Liver (tissue), 9 donors: ENCODE data around the gene GRIK2. TPM values are rescaled to one million over a fixed set of nuclear protein-coding genes. Genes with fewer than 3 reads are reported as not detected.

Experiments
- DNase-seq: peaks from one replicate; pipeline ENCODE4 v3.0.0-alpha.2; 2017; ENCODE audit warnings: low spot score
- H3K27ac ChIP-seq, 2 donors: one replicate each; pipeline ENCODE4 v1.7.0; 2013; ENCODE audit warnings: inconsistent platforms in 2 of 2, low read length in 2 of 2, control low read depth in 1 of 2, low read depth in 1 of 2, mild to moderate bottlenecking in 1 of 2
- H3K27me3 ChIP-seq, 4 donors: one replicate each; pipeline versions ENCODE4 v1.6.1 to v1.7.0; 2013; ENCODE audit warnings: low read length in 3 of 4, inconsistent platforms in 1 of 4, mild to moderate bottlenecking in 1 of 4, moderate library complexity in 1 of 4; ENCODE audit not compliant: control insufficient read depth in 4 of 4, insufficient read depth in 4 of 4
- H3K36me3 ChIP-seq, 4 donors: one replicate each; pipeline versions ENCODE4 v1.6.1 to v1.7.0; 2013; ENCODE audit warnings: low read length in 3 of 4, mild to moderate bottlenecking in 3 of 4, low read depth in 1 of 4, moderate library complexity in 1 of 4; ENCODE audit not compliant: control insufficient read depth in 4 of 4, insufficient read depth in 3 of 4
- H3K4me1 ChIP-seq, 4 donors: one replicate each; pipeline versions ENCODE4 v1.6.1 to v1.7.0; 2013; ENCODE audit warnings: low read length in 3 of 4, mild to moderate bottlenecking in 3 of 4, moderate library complexity in 1 of 4; ENCODE audit not compliant: control insufficient read depth in 4 of 4, insufficient read depth in 4 of 4
- H3K4me3 ChIP-seq, 3 donors: one replicate each; pipeline versions ENCODE4 v1.6.1 to v1.7.0; 2013; ENCODE audit warnings: low read length in 3 of 3, control low read depth in 1 of 3, low read depth in 1 of 3, mild to moderate bottlenecking in 1 of 3
- H3K9ac ChIP-seq, 2 donors: one replicate each; pipeline ENCODE4 v1.7.0; 2013; ENCODE audit warnings: low read length in 2 of 2, mild to moderate bottlenecking in 2 of 2, moderate library complexity in 2 of 2, control low read depth in 1 of 2, low read depth in 1 of 2
- H3K9me3 ChIP-seq, 4 donors: one replicate each; pipeline versions ENCODE4 v1.6.1 to v1.7.0; 2013; ENCODE audit warnings: low read length in 3 of 4; ENCODE audit not compliant: control insufficient read depth in 4 of 4
- ATF3 ChIP-seq: IDR thresholded peaks from 2 replicates; pipeline ENCODE4 v1.6.1; 2016; ENCODE audit warnings: antibody characterized with exemption
- CTCF ChIP-seq: fragments of 150-350 bp; IDR thresholded peaks from 2 replicates; pipeline ENCODE4 v1.5.1; 2017; ENCODE audit warnings: improper control_type of control experiment, low read depth, low read length; ENCODE audit not compliant: missing input control
- EGR1 ChIP-seq, 2 donors: IDR thresholded peaks; 2 replicates each; pipeline ENCODE4 v1.6.1; 2016 to 2018; ENCODE audit warnings: antibody characterized with exemption in 2 of 2, low read depth in 2 of 2
- FOXA1 ChIP-seq: IDR thresholded peaks from 2 replicates; pipeline ENCODE4 v1.6.1; 2016; ENCODE audit warnings: antibody characterized with exemption
- FOXA2 ChIP-seq: IDR thresholded peaks from 2 replicates; pipeline ENCODE4 v1.6.1; 2016; ENCODE audit warnings: antibody characterized with exemption
- GABPA ChIP-seq, 2 donors: IDR thresholded peaks in 1 of 2; conservative IDR thresholded peaks in 1 of 2; 2 replicates each; pipeline ENCODE4 v1.6.1; 2016; ENCODE audit warnings: antibody characterized with exemption in 2 of 2, mild to moderate bottlenecking in 1 of 2, moderate library complexity in 1 of 2
- HNF4A ChIP-seq, 2 donors: conservative IDR thresholded peaks; 2 replicates each; pipeline ENCODE4 v1.6.1; 2016; ENCODE audit warnings: antibody characterized with exemption in 2 of 2, mild to moderate bottlenecking in 2 of 2
- HNF4G ChIP-seq: IDR thresholded peaks from 2 replicates; pipeline ENCODE4 v1.6.1; 2016; ENCODE audit warnings: antibody characterized with exemption
- JUND ChIP-seq, 2 donors: IDR thresholded peaks; 2 replicates each; pipeline ENCODE4 v1.6.1; 2016; ENCODE audit warnings: antibody characterized with exemption in 2 of 2
- MAX ChIP-seq: IDR thresholded peaks from 2 replicates; pipeline ENCODE4 v1.6.1; 2016; ENCODE audit warnings: antibody characterized with exemption
- NR2F2 ChIP-seq: IDR thresholded peaks from 2 replicates; pipeline ENCODE4 v1.6.1; 2016; ENCODE audit warnings: antibody characterized with exemption
- RAD21 ChIP-seq, 2 donors: IDR thresholded peaks; 2 replicates each; pipeline ENCODE4 v1.6.1; 2016; ENCODE audit warnings: antibody characterized with exemption in 2 of 2, mild to moderate bottlenecking in 2 of 2
- REST ChIP-seq: IDR thresholded peaks from 2 replicates; pipeline ENCODE4 v1.6.1; 2016; ENCODE audit warnings: antibody characterized with exemption, mild to moderate bottlenecking
- RXRA ChIP-seq, 2 donors: IDR thresholded peaks; 2 replicates each; pipeline ENCODE4 v1.6.1; 2017 to 2018; ENCODE audit warnings: antibody characterized with exemption in 2 of 2, mild to moderate bottlenecking in 1 of 2
- SP1 ChIP-seq: IDR thresholded peaks from 2 replicates; pipeline ENCODE4 v1.6.1; 2018; ENCODE audit warnings: antibody characterized with exemption, mild to moderate bottlenecking
- TAF1 ChIP-seq: conservative IDR thresholded peaks from 2 replicates; pipeline ENCODE4 v1.6.1; 2016; ENCODE audit warnings: antibody characterized with exemption, mild to moderate bottlenecking
- YY1 ChIP-seq: IDR thresholded peaks from 2 replicates; pipeline ENCODE4 v1.6.1; 2016; ENCODE audit warnings: antibody characterized with exemption, mild to moderate bottlenecking
- ZBTB33 ChIP-seq: IDR thresholded peaks from 2 replicates; pipeline ENCODE4 v1.6.1; 2016; ENCODE audit warnings: antibody characterized with exemption
- WGBS: extraction: QIAGEN DNeasy Blood & Tissue Kit; methylation state at CpG from one replicate; pipeline ENCODE4 v1.1.7; 2013; 5-methylcytosine and 5-hydroxymethylcytosine counted together
- polyA plus RNA-seq, 2 donors: library from polyadenylated mRNA; stranded (reverse) in 1 of 2; unstranded in 1 of 2; fragments of 200-250 nt in 1 of 2; fragments of >200 nt in 1 of 2; fragmentation: Nextera tagmentation in 1 of 2; extraction: Ambion mirVana in 1 of 2; gene quantifications; one replicate each; pipeline versions ENCODE4 v1.2.1 to v1.2.3, GENCODE V29; 2013 to 2015
- total RNA-seq, 2 donors: library from RNA; depleted of rRNA; stranded (reverse); fragments of >200 nt; gene quantifications; one replicate each; pipeline ENCODE4 v1.2.3, GENCODE V29; 2014
- donor health status: healthy.
- donor health status: healthy.
- donor health status: healthy.
- donor health status: healthy.
- donor health status: healthy.

The GRIK2 gene
- total and polyA plus RNA-seq, 4 donors, result 0.02 to 0.17 (median 0.05) TPM

- Histone ChIP-seq H3K27ac (no peak overlapping the region), H3K4me3 (no peak overlapping the region), H3K4me1 (no peaks in the 10 kb centered on the region), H3K27me3 (no peaks in the 10 kb centered on the region), H3K9ac (no peak overlapping the region), H3K36me3 (no peaks in the 10 kb centered on the region), H3K9me3 (peaks cover 0 to 3% (median 0%) of the 10 kb centered on the region in 4 donors)
- TF ChIP-seq GABPA (IDR thresholded peaks at IDR 0.05 in 1 of 2, conservative IDR thresholded peaks at IDR 0.05 in 1 of 2) (no peak), RAD21 (IDR thresholded peaks at IDR 0.05) (no peak), HNF4A (conservative IDR thresholded peaks at IDR 0.05) (no peak), YY1 (no peak), ZBTB33 (no peak), RXRA (IDR thresholded peaks at IDR 0.05) (no peak), ATF3 (no peak), FOXA2 (no peak), FOXA1 (no peak), CTCF (no peak), MAX (no peak), NR2F2 (no peak), JUND (IDR thresholded peaks at IDR 0.05) (no peak), EGR1 (IDR thresholded peaks at IDR 0.05; ENCODE audit: low read depth in 2 of 2) (no peak), HNF4G (no peak), SP1 (no peak), TAF1 (no peak), REST (no peak)
- no peak for DNase-seq
- 91% methylated on average over 2 of the region's 2 CpGs for WGBS
These were observed 563.5 kb downstream of the GRIK2 start for GRCh38 chr6:101956961-101957360.
